ENCODE results near the gene NSD2. TPM values are rescaled to one million over a fixed set of nuclear protein-coding genes. Genes with fewer than 3 reads are reported as not detected.
"Not testable (repeated sequence)": the region's sequence is repeated elsewhere in the genome, so short reads cannot be mapped to it uniquely, and the experiment has no call there.

Gene NSD2
- total and polyA plus RNA-seq, 2 donors (not counting 1 experiment from before 2014, with no cell fraction given) = 14.2 to 64.8 TPM

DNA sequence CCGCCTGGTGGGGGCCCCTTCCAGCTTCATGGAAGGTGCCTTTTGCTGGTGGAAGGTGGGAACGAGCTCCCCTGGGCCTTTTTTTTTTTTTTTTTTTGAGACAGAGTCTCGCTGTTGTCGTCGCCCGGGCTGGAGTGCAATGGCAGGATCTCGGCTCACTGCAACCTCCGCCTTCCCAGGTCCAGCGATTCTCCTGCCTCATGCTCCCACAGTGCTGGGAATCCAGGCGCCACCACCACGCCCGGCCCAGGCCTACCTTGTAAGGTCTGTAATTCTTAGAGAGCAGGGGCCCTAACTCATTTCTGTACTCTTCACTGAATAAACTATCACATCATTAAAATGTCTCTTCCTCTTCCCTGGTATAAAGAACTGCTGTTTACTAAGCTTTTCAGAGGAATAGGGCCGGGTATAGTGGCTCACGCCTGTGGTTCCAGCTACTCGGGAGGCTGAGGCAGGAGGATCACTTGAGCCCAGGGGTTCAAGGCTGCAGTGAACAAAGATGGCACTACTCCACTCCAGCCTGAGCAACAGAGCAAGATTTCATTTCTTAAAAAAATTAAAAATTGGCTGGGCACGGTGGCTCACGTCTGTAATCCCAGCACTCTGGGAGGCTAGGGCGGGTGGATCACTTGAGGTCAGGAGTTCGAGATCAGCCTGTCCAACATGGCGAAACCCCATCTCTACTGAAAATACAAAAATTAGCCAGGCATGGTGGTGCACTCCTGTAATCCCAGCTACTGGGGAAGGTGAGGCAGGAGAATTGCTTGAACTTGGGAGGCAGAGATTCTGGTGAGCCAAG lies 122.7 kb downstream of the NSD2 start:
- H3K4me2 ChIP-seq (replicated peaks; ENCODE audit: low read depth, low read length, poor library complexity, severe bottlenecking); POLR2A ChIA-PET; H3K27ac Mint-ChIP-seq; ATAC-seq (ENCODE audit: low read depth); CTCF ChIA-PET; H3K4me1 ChIP-seq (ENCODE audit: control insufficient read depth in 2 of 2, insufficient read depth in 2 of 2, low read length in 2 of 2); H3K9me3 Mint-ChIP-seq (ENCODE audit: insufficient read depth); H3K4me3 ChIP-seq (ENCODE audit: control extremely low read depth in 1 of 5, extremely low read depth in 1 of 5, insufficient read depth in 1 of 5, low read depth in 2 of 5, low read length in 4 of 5); H3K27me3 ChIP-seq (replicated peaks in 1 of 4; ENCODE audit: control extremely low read depth in 1 of 4, control insufficient read depth in 3 of 4, insufficient read depth in 4 of 4, low read length in 3 of 4); DNase-seq; intact Hi-C loops (cut with micrococcal nuclease); H3K27ac ChIP-seq (ENCODE audit: low read length in 2 of 2); H3K9ac ChIP-seq (ENCODE audit: low read length); H3K27me3 Mint-ChIP-seq; H2AFZ ChIP-seq (ENCODE audit: insufficient read depth, low read depth, low read length, poor library complexity, severe bottlenecking); H3K4me3 Mint-ChIP-seq: not testable (repeated sequence)
- Histone ChIP-seq H3K36me3 (replicated peaks in 1 of 2; ENCODE audit: control extremely low read depth in 1 of 2, control insufficient read depth in 1 of 2, extremely low read depth in 1 of 2, insufficient read depth in 2 of 2, low read length in 1 of 2) (peaks cover 0 to 23% of the 10 kb centered on the region in 2 experiments), H3K79me2 (ENCODE audit: control insufficient read depth, insufficient read depth, low read length) (peaks cover 92% of the 10 kb centered on the region), H4K20me1 (ENCODE audit: control insufficient read depth, insufficient read depth, low read length, poor library complexity, severe bottlenecking) (peaks cover 90% of the 10 kb centered on the region), H3K9me3 (ENCODE audit: control extremely low read depth in 1 of 3, control insufficient read depth in 2 of 3, insufficient read depth in 1 of 3, low read length in 2 of 3) (peaks cover 2 to 13% (median 12%) of the 10 kb centered on the region in 3 donors)
- 97% methylated on average over 8 of the region's 20 CpGs for WGBS (ENCODE audit: insufficient coverage)
- H3K4me1 Mint-ChIP-seq = peaks cover 17% of the 10 kb centered on the region

- TF ChIP-seq, protein P1, sequence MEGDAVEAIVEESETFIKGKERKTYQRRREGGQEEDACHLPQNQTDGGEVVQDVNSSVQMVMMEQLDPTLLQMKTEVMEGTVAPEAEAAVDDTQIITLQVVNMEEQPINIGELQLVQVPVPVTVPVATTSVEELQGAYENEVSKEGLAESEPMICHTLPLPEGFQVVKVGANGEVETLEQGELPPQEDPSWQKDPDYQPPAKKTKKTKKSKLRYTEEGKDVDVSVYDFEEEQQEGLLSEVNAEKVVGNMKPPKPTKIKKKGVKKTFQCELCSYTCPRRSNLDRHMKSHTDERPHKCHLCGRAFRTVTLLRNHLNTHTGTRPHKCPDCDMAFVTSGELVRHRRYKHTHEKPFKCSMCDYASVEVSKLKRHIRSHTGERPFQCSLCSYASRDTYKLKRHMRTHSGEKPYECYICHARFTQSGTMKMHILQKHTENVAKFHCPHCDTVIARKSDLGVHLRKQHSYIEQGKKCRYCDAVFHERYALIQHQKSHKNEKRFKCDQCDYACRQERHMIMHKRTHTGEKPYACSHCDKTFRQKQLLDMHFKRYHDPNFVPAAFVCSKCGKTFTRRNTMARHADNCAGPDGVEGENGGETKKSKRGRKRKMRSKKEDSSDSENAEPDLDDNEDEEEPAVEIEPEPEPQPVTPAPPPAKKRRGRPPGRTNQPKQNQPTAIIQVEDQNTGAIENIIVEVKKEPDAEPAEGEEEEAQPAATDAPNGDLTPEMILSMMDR (IDR thresholded peaks at IDR 0.05) = no peak
- no peak for TF ChIP-seq EZH2 (IDR thresholded peaks at IDR 0.05; ENCODE audit: borderline replicate concordance, insufficient read depth, low read depth, low read length, poor library complexity, severe bottlenecking)
Observed at GRCh38 chr4:1994938-1995337, 123.7 kb downstream of the NSD2 start.

More at GRCh38 chr4:1994938-1995337, 123.7 kb downstream of the NSD2 start:
- no peak overlapping the region for H2AFZ ChIP-seq (ENCODE audit: insufficient read depth, low read depth, low read length, poor library complexity, severe bottlenecking)
- no peak overlapping the region for H3K27ac ChIP-seq (ENCODE audit: low read length in 2 of 2)
- H3K27ac Mint-ChIP-seq = no peak overlapping the region
- H3K9me3 ChIP-seq (ENCODE audit: control extremely low read depth in 1 of 3, control insufficient read depth in 2 of 3, insufficient read depth in 1 of 3, low read length in 2 of 3) = peaks cover 5 to 18% (median 12%) of the 10 kb centered on the region in 3 donors
- intact Hi-C loops (cut with micrococcal nuclease) = no loop called here
- no peaks in the 10 kb centered on the region for H3K27me3 Mint-ChIP-seq
- no peak overlapping the region for H3K4me3 Mint-ChIP-seq
- no CpG with 5 or more reads among the region's 1 CpG for WGBS (ENCODE audit: insufficient coverage)
- DNase-seq = no peak
- H3K9me3 Mint-ChIP-seq (ENCODE audit: insufficient read depth) = peaks cover 7% of the 10 kb centered on the region
- no peak overlapping the region for H3K4me2 ChIP-seq (replicated peaks; ENCODE audit: low read depth, low read length, poor library complexity, severe bottlenecking)
- no peak for ATAC-seq (ENCODE audit: low read depth)
- peaks cover 2 to 12% of the 10 kb centered on the region in 2 experiments for H3K36me3 ChIP-seq (replicated peaks in 1 of 2; ENCODE audit: control extremely low read depth in 1 of 2, control insufficient read depth in 1 of 2, extremely low read depth in 1 of 2, insufficient read depth in 2 of 2, low read length in 1 of 2)
- H3K27me3 ChIP-seq (replicated peaks in 1 of 4; ENCODE audit: control extremely low read depth in 1 of 4, control insufficient read depth in 3 of 4, insufficient read depth in 4 of 4, low read length in 3 of 4) = no peaks in the 10 kb centered on the region
- H3K4me3 ChIP-seq (ENCODE audit: control extremely low read depth in 1 of 5, extremely low read depth in 1 of 5, insufficient read depth in 1 of 5, low read depth in 2 of 5, low read length in 4 of 5) = no peak overlapping the region
- H3K4me1 ChIP-seq (ENCODE audit: control insufficient read depth in 2 of 2, insufficient read depth in 2 of 2, low read length in 2 of 2) = no peaks in the 10 kb centered on the region
- no peak overlapping the region for H3K9ac ChIP-seq (ENCODE audit: low read length)
- peaks cover 96% of the 10 kb centered on the region for H3K79me2 ChIP-seq (ENCODE audit: control insufficient read depth, insufficient read depth, low read length)
- ChIA-PET POLR2A (no interaction called here), CTCF (interaction anchor here (1.4 kb wide), 1 partner anchor 10 kb away, joined by 3 read pairs; no protein-coding TSS in a partner anchor)
- peaks cover 21% of the 10 kb centered on the region for H3K4me1 Mint-ChIP-seq
- H4K20me1 ChIP-seq (ENCODE audit: control insufficient read depth, insufficient read depth, low read length, poor library complexity, severe bottlenecking) = peaks cover 94% of the 10 kb centered on the region
